Measurements from ENCODE around the gene CAV2. TPM values are rescaled to one million over a fixed set of nuclear protein-coding genes. Genes with fewer than 3 reads are reported as not detected.

The CAV2 gene
- total RNA-seq, 2 donors from 2014 or later = 5.2 to 7.4 TPM

DNA sequence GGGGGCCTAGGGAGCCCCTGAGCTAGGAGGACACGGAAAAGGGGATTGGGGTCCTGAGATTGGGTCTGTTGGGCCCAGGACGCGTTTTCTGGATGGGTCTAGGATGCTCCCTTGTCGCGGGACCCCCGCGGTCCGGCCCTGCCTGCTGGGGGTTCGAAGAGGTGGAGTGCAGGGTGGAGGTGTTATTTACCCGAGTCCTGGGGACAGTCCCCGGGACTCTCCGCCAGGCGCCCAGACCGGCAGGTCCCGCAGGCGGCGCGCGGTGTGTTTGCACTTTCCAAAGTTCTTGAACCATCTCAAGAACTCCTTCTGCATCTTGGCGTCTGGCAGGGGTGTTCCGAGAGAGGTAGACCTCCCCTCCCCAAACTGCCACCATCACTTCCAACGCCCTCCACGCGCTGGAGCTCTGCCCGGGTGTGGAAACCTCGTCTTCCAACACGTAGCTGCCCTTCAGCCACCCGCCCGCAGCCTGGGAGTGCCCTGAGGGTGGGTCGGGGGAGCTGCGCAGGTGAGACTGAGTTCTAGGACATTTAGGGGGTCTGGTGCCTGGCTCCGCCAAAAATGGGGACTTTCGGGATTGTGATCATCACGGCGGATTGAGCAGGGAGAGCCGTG lies 25.9 kb downstream of the CAV2 start:
- H3K27me3 Mint-ChIP-seq (ENCODE audit: insufficient read depth) = peaks cover 31% of the 10 kb centered on the region
- peak overlapping the region; percentile 80 for H3K27ac Mint-ChIP-seq
- DNase-seq = peak; percentile 82
- Histone ChIP-seq H3K36me3 (ENCODE audit: control insufficient read depth, insufficient read depth, low read length) (no peaks in the 10 kb centered on the region), H3K9ac (ENCODE audit: extremely low read depth, low read length, poor library complexity, severe bottlenecking) (peak overlapping the region; percentile 16), H3K4me1 (ENCODE audit: control insufficient read depth, insufficient read depth, low read length) (peaks cover 4% of the 10 kb centered on the region), H3K27me3 (ENCODE audit: control insufficient read depth, insufficient read depth, low read length, poor library complexity, severe bottlenecking) (peaks cover 23% of the 10 kb centered on the region), H3K27ac (ENCODE audit: low read depth, low read length) (no peak overlapping the region), H3K4me3 (ENCODE audit: low read length) (peak overlapping the region; percentile 90), H3K9me3 (ENCODE audit: control insufficient read depth, low read length) (no peaks in the 10 kb centered on the region)
- TF ChIP-seq CTCF (conservative IDR thresholded peaks at IDR 0.05) = no peak
- no peaks in the 10 kb centered on the region for H3K9me3 Mint-ChIP-seq
- peak overlapping the region; percentile 82 for H3K4me3 Mint-ChIP-seq
- H3K4me1 Mint-ChIP-seq = peaks cover 42% of the 10 kb centered on the region
- WGBS, 2 experiments (ENCODE audit: insufficient coverage in 1 of 2, insufficient read length in 1 of 2) = 0 to 1% methylated on average over 15 to 36 of the region's 36 CpGs
- H3K36me3 Mint-ChIP-seq (ENCODE audit: low read depth) = no peaks in the 10 kb centered on the region

- H3K27ac ChIP-seq (ENCODE audit: low read depth, low read length) = no peak overlapping the region
- no peaks in the 10 kb centered on the region for H3K36me3 Mint-ChIP-seq (ENCODE audit: low read depth)
- DNase-seq = peak; percentile 92
- WGBS, 2 experiments (ENCODE audit: insufficient coverage in 1 of 2, insufficient read length in 1 of 2) = 0 to 1% methylated on average over 16 to 76 of the region's 83 CpGs
- peaks cover 4% of the 10 kb centered on the region for H3K4me1 ChIP-seq (ENCODE audit: control insufficient read depth, insufficient read depth, low read length)
- no peaks in the 10 kb centered on the region for H3K36me3 ChIP-seq (ENCODE audit: control insufficient read depth, insufficient read depth, low read length)
- H3K27ac Mint-ChIP-seq = peak overlapping the region; percentile 64
- H3K9me3 ChIP-seq (ENCODE audit: control insufficient read depth, low read length) = no peaks in the 10 kb centered on the region
- peak overlapping the region; percentile 34 for H3K9ac ChIP-seq (ENCODE audit: extremely low read depth, low read length, poor library complexity, severe bottlenecking)
- H3K27me3 Mint-ChIP-seq (ENCODE audit: insufficient read depth) = peaks cover 29% of the 10 kb centered on the region
- H3K4me1 Mint-ChIP-seq = peaks cover 42% of the 10 kb centered on the region
- no peaks in the 10 kb centered on the region for H3K9me3 Mint-ChIP-seq
- peak overlapping the region; percentile 82 for H3K4me3 Mint-ChIP-seq
- peak; percentile 98 for TF ChIP-seq CTCF (conservative IDR thresholded peaks at IDR 0.05)
- H3K4me3 ChIP-seq (ENCODE audit: low read length) = peak overlapping the region; percentile 90
- H3K27me3 ChIP-seq (ENCODE audit: control insufficient read depth, insufficient read depth, low read length, poor library complexity, severe bottlenecking) = peaks cover 23% of the 10 kb centered on the region
Observed at GRCh38 chr7:116525913-116526861, 26.6 kb downstream of the CAV2 start.

GRCh38 chr7:116526897-116527296 lies 27.4 kb downstream of the CAV2 start:
- Histone ChIP-seq H3K36me3 (ENCODE audit: control insufficient read depth, insufficient read depth, low read length) (no peaks in the 10 kb centered on the region), H3K9ac (ENCODE audit: extremely low read depth, low read length, poor library complexity, severe bottlenecking) (peak overlapping the region; percentile 34), H3K27ac (ENCODE audit: low read depth, low read length) (no peak overlapping the region), H3K27me3 (ENCODE audit: control insufficient read depth, insufficient read depth, low read length, poor library complexity, severe bottlenecking) (peaks cover 23% of the 10 kb centered on the region), H3K4me3 (ENCODE audit: low read length) (peak overlapping the region; percentile 90), H3K9me3 (ENCODE audit: control insufficient read depth, low read length) (no peaks in the 10 kb centered on the region), H3K4me1 (ENCODE audit: control insufficient read depth, insufficient read depth, low read length) (peaks cover 4% of the 10 kb centered on the region)
- H3K27me3 Mint-ChIP-seq (ENCODE audit: insufficient read depth) = peaks cover 24% of the 10 kb centered on the region
- peak overlapping the region; percentile 82 for H3K4me3 Mint-ChIP-seq
- no peaks in the 10 kb centered on the region for H3K36me3 Mint-ChIP-seq (ENCODE audit: low read depth)
- no peak for DNase-seq
- H3K9me3 Mint-ChIP-seq = no peaks in the 10 kb centered on the region
- 49 to 51% methylated on average over 3 to 5 of the region's 5 CpGs for WGBS, 2 experiments (ENCODE audit: insufficient coverage in 1 of 2, insufficient read length in 1 of 2)
- no peak for TF ChIP-seq CTCF (conservative IDR thresholded peaks at IDR 0.05)
- H3K27ac Mint-ChIP-seq = no peak overlapping the region
- peaks cover 40% of the 10 kb centered on the region for H3K4me1 Mint-ChIP-seq

All from endodermal cell (in vitro differentiated cells).